PC-3 (cell line): ENCODE measurements around the gene GP1BB. TPM values are rescaled to one million over a fixed set of nuclear protein-coding genes. Genes with fewer than 3 reads are reported as not detected.

Experiments used
- ATAC-seq: fragments of 200-7000 bp; cut with Tn5 transposase; 2 replicates; pipeline ENCODE4 v1.9.1; 2020; ENCODE audit warnings: mild to moderate bottlenecking, moderate library complexity
- BruUV-seq: library from RNA; stranded (reverse); fragments of 400-500 nt; replicated peaks from 2 replicates; lab custom pipeline; 2021; lab: Mats Ljungman, UMichigan
- CTCF ChIA-PET: fragments of 300-600 bp; sonication (Branson Sonifier 250); formaldehyde crosslinking; loops from one replicate; lab custom pipeline; 2022; ENCODE audit warnings: antibody characterized with exemption; lab: Charles Lee
- POLR2A ChIA-PET: fragments of 300-600 bp; sonication (Branson Sonifier 250); formaldehyde crosslinking; loops from one replicate; lab custom pipeline; 2022; ENCODE audit warnings: antibody characterized with exemption; ENCODE audit not compliant: unreplicated experiment; lab: Charles Lee
- DNase-seq: peaks from one replicate; pipeline ENCODE4 v3.0.0-alpha.2; 2015
- H2AFZ ChIP-seq: fragments of 300-600 bp; sonication (generic); 2 replicates; pipeline ENCODE4 v1.6.0; 2016; ENCODE audit warnings: antibody characterized with exemption, low read length
- H3F3A ChIP-seq: fragments of 300-600 bp; sonication (generic); one replicate; pipeline ENCODE4 v1.6.0; 2017; ENCODE audit warnings: antibody characterized with exemption, low read length, control low read depth, mild to moderate bottlenecking; ENCODE audit not compliant: unreplicated experiment
- H3K27ac ChIP-seq: fragments of 300-600 bp; sonication (generic); 2 replicates; pipeline ENCODE4 v1.5.1; 2016; ENCODE audit warnings: mild to moderate bottlenecking, low read length
- H3K27me3 ChIP-seq: fragments of 300-600 bp; sonication (generic); 2 replicates; pipeline ENCODE4 v1.6.1; 2016; ENCODE audit warnings: low read length, mixed read lengths
- H3K36me3 ChIP-seq: fragments of 300-600 bp; sonication (generic); 2 replicates; pipeline ENCODE4 v1.6.1; 2016; ENCODE audit warnings: low read depth, mixed run types, low read length, mixed read lengths
- H3K4me1 ChIP-seq: fragments of 300-600 bp; sonication (generic); 2 replicates; pipeline ENCODE4 v1.5.1; 2016; ENCODE audit warnings: low read length; ENCODE audit not compliant: insufficient read depth
- H3K4me2 ChIP-seq: fragments of 300-600 bp; sonication (generic); 2 replicates; pipeline ENCODE4 v1.6.0; 2016; ENCODE audit warnings: low read length
- H3K4me3 ChIP-seq: fragments of 300-600 bp; sonication (generic); 2 replicates; pipeline ENCODE4 v1.5.1; 2016; ENCODE audit warnings: mild to moderate bottlenecking, low read length, mixed read lengths
- H3K79me2 ChIP-seq: fragments of 300-600 bp; sonication (generic); 2 replicates; pipeline ENCODE4 v1.6.1; 2017; ENCODE audit warnings: low read length, mixed read lengths
- H3K9ac ChIP-seq: fragments of 300-600 bp; sonication (generic); 2 replicates; pipeline ENCODE4 v1.6.0; 2016; ENCODE audit warnings: mild to moderate bottlenecking, low read length
- H3K9me2 ChIP-seq: fragments of 300-600 bp; sonication (generic); replicated peaks from 2 replicates; pipeline ENCODE4 v1.6.1; 2016; ENCODE audit warnings: mixed run types, low read length, mixed read lengths
- H3K9me3 ChIP-seq: fragments of 300-600 bp; sonication (generic); 2 replicates; pipeline ENCODE4 v1.6.1; 2016; ENCODE audit warnings: low read length, mixed read lengths
- H4K20me1 ChIP-seq: fragments of 300-600 bp; sonication (generic); 2 replicates; pipeline ENCODE4 v1.6.1; 2016; ENCODE audit warnings: low read length, mixed read lengths
- CTCF ChIP-seq: fragments of 300-600 bp; sonication (generic); conservative IDR thresholded peaks from 2 replicates; pipeline ENCODE4 v1.5.1; 2017; ENCODE audit warnings: antibody characterized with exemption, low read depth, mild to moderate bottlenecking, low read length
- EZH2 ChIP-seq: fragments of 300-600 bp; sonication (generic); IDR thresholded peaks from one replicate; pipeline ENCODE4 v1.6.1; 2017; ENCODE audit warnings: antibody characterized with exemption, mild to moderate bottlenecking, low read length; ENCODE audit not compliant: unreplicated experiment
- EZH2phosphoT487 ChIP-seq: fragments of 300-600 bp; sonication (generic); IDR thresholded peaks from 2 replicates; pipeline ENCODE4 v1.6.1; 2018; ENCODE audit warnings: mild to moderate bottlenecking, antibody characterized with exemption, low read length, borderline replicate concordance
- intact Hi-C: fragments of 100-400 bp; cut with micrococcal nuclease; formaldehyde crosslinking; loops from 2 replicates; pipeline ENCODE4 v1.9.0; 2023
- total RNA-seq: library from RNA; depleted of rRNA; stranded (reverse); fragments of >200 nt; gene quantifications from 2 replicates; pipeline ENCODE4 v1.2.3, GENCODE V29; 2014

Gene GP1BB
- total RNA-seq, 1 experiment from 2014 or later: 0.80 TPM

- H3K36me3 ChIP-seq: no peaks in the 10 kb centered on the region
- intact Hi-C loops: loop anchor here (10.0 kb wide), 1 partner anchor 224 kb away; no protein-coding TSS in a partner anchor
- no peaks in the 10 kb centered on the region for H3K79me2 ChIP-seq
- H4K20me1 ChIP-seq: no peaks in the 10 kb centered on the region
- H3K27ac ChIP-seq: no peak overlapping the region
- TF ChIP-seq EZH2phosphoT487 (no peak), CTCF (no peak), EZH2 (no peak)
- peak overlapping the region; percentile 65; the same call in 1 of the 2 replicates for H2AFZ ChIP-seq
- POLR2A ChIA-PET: no interaction called here
- H3K4me3 ChIP-seq: peak overlapping the region; percentile 62
- no peak for DNase-seq
- no peaks in the 10 kb centered on the region for H3K4me1 ChIP-seq
- H3K4me2 ChIP-seq: peak overlapping the region; percentile 83
- no peaks in the 10 kb centered on the region for H3F3A ChIP-seq
- H3K9me2 ChIP-seq: no peaks in the 10 kb centered on the region
- CTCF ChIA-PET: no interaction called here
- H3K9me3 ChIP-seq: no peaks in the 10 kb centered on the region
- H3K9ac ChIP-seq: peak overlapping the region; percentile 38; the same call in 1 of the 2 replicates
- ATAC-seq: no peak
- H3K27me3 ChIP-seq: no peaks in the 10 kb centered on the region
- no TSS peak for BruUV-seq
These were observed 4.8 kb upstream of the GP1BB start for GRCh38 chr22:19718456-19719049.

DNA sequence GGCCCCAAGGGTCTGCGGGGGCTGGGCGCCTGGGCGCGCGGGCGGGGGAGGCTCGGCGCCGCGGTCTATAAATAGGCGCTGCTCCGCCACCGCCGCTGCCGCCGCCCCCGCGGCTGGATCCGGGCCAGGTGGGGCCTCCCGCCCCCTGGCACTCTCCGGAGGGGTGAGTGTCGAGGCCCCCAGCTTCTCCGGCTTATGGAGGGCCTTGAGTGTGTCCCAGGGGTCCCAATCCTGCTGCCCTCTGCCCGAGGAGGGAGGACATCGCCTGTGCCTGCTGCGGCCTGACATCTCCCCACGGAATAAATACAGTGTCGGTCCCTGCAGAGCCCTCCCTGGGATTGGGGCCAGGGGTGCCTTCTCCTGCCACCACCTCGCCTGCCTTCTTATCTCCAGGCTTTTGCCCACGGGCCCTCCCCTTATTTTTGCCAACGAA, 4.3 kb upstream of the GP1BB start:
- Histone ChIP-seq H3K9me3 (no peaks in the 10 kb centered on the region), H3K4me2 (no peak overlapping the region), H2AFZ (no peak overlapping the region), H3K27me3 (no peaks in the 10 kb centered on the region), H3K4me3 (no peak overlapping the region), H3K27ac (no peak overlapping the region), H3K79me2 (no peaks in the 10 kb centered on the region), H3F3A (no peaks in the 10 kb centered on the region), H3K9me2 (no peaks in the 10 kb centered on the region), H3K9ac (no peak overlapping the region), H3K36me3 (no peaks in the 10 kb centered on the region), H3K4me1 (no peaks in the 10 kb centered on the region), H4K20me1 (no peaks in the 10 kb centered on the region)
- ChIA-PET POLR2A (no interaction called here), CTCF (no interaction called here)
- no peak for ATAC-seq
- no TSS peak for BruUV-seq
- DNase-seq: no peak
- no peak for TF ChIP-seq EZH2phosphoT487
- no peak for TF ChIP-seq EZH2
- no peak for TF ChIP-seq CTCF
- intact Hi-C loops: loop anchor here (10.0 kb wide), 1 partner anchor 224 kb away; no protein-coding TSS in a partner anchor

DNA sequence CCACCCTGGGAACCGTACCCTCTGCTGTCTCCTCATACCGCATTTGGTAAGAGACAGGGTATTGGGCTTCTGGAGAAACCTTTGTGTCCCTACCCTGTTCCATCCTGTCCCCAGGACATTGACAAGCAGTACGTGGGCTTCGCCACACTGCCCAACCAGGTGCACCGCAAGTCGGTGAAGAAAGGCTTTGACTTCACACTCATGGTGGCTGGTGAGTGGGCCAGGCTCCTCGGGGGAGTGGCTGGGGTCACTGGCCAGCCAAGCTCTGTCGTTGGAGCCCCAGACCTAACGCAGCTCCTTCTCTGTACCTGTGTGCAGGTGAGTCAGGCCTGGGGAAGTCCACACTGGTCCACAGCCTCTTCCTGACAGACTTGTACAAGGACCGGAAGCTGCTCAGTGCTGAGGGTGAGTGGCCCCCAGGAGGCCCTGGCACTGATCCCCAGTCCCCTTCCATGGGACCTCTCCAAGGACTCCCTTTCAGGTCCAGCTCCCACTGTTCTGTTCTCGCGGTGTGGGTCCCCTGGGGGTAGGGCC, 3.8 kb upstream of the GP1BB start:
- no peaks in the 10 kb centered on the region for H4K20me1 ChIP-seq
- no peaks in the 10 kb centered on the region for H3F3A ChIP-seq
- POLR2A ChIA-PET: no interaction called here
- no peak overlapping the region for H3K4me2 ChIP-seq
- no peak overlapping the region for H3K27ac ChIP-seq
- no peak for DNase-seq
- intact Hi-C loops: loop anchor here (10.0 kb wide), 1 partner anchor 225 kb away; no protein-coding TSS in a partner anchor
- H3K79me2 ChIP-seq: no peaks in the 10 kb centered on the region
- H3K4me3 ChIP-seq: no peak overlapping the region
- H3K9me2 ChIP-seq: no peaks in the 10 kb centered on the region
- no peaks in the 10 kb centered on the region for H3K4me1 ChIP-seq
- ATAC-seq: no peak
- TF ChIP-seq EZH2 (no peak), CTCF (no peak), EZH2phosphoT487 (no peak)
- no peaks in the 10 kb centered on the region for H3K36me3 ChIP-seq
- TSS peak; percentile 8 for BruUV-seq
- H3K27me3 ChIP-seq: no peaks in the 10 kb centered on the region
- no peaks in the 10 kb centered on the region for H3K9me3 ChIP-seq
- H2AFZ ChIP-seq: no peak overlapping the region
- H3K9ac ChIP-seq: no peak overlapping the region
- CTCF ChIA-PET: no interaction called here
